H9 (cell line): ENCODE measurements around the gene SST. TPM values are rescaled to one million over a fixed set of nuclear protein-coding genes. Genes with fewer than 3 reads are reported as not detected.

Experiments
- DNase-seq: peaks from one replicate; pipeline ENCODE4 v3.0.0-alpha.2; 2017
- H2AFZ ChIP-seq: one replicate; pipeline ENCODE4 v1.6.1; 2013; ENCODE audit warnings: mild to moderate bottlenecking, low read length, control low read depth, moderate library complexity
- H2AK5ac ChIP-seq: 2 replicates; pipeline ENCODE4 v1.6.1; 2013; ENCODE audit warnings: low read length, control low read depth, mixed read lengths; ENCODE audit not compliant: insufficient read length
- H2BK120ac ChIP-seq: one replicate; pipeline ENCODE4 v1.6.1; 2013; ENCODE audit warnings: low read depth, mild to moderate bottlenecking, low read length, control low read depth, inconsistent platforms; ENCODE audit not compliant: poor library complexity, severe bottlenecking
- H2BK12ac ChIP-seq: 2 replicates; pipeline ENCODE4 v1.6.1; 2013; ENCODE audit warnings: low read length, control low read depth, mixed read lengths, low read depth; ENCODE audit not compliant: insufficient read length
- H2BK15ac ChIP-seq: 2 replicates; pipeline ENCODE4 v1.6.1; 2013; ENCODE audit warnings: low read depth, low read length, control low read depth
- H2BK20ac ChIP-seq: one replicate; pipeline ENCODE4 v1.6.1; 2013; ENCODE audit warnings: low read depth, mild to moderate bottlenecking, low read length, control low read depth, inconsistent platforms; ENCODE audit not compliant: poor library complexity, severe bottlenecking
- H2BK5ac ChIP-seq: 2 replicates; pipeline ENCODE4 v1.6.1; 2013; ENCODE audit warnings: low read length, control low read depth, mixed read lengths; ENCODE audit not compliant: insufficient read length
- H3K14ac ChIP-seq: 2 replicates; pipeline ENCODE4 v1.6.1; 2013; ENCODE audit warnings: low read length, control low read depth; ENCODE audit not compliant: insufficient read depth
- H3K18ac ChIP-seq: 2 replicates; pipeline ENCODE4 v1.6.1; 2013; ENCODE audit warnings: low read depth, mild to moderate bottlenecking, mixed read lengths, low read length, control low read depth; ENCODE audit not compliant: insufficient read length
- H3K23ac ChIP-seq: 2 replicates; pipeline ENCODE4 v1.6.1; 2013; ENCODE audit warnings: low read length, control low read depth, mixed read lengths, low read depth; ENCODE audit not compliant: insufficient read length
- H3K23me2 ChIP-seq: 2 replicates; pipeline ENCODE4 v1.6.1; 2013; ENCODE audit warnings: low read depth, mild to moderate bottlenecking, mixed read lengths, low read length, control low read depth; ENCODE audit not compliant: insufficient read length, poor library complexity, severe bottlenecking
- H3K27ac ChIP-seq: 2 replicates; pipeline ENCODE4 v1.5.1; 2013; ENCODE audit warnings: low read length, control low read depth, mixed read lengths, low read depth; ENCODE audit not compliant: insufficient read length
- H3K27me3 ChIP-seq: 2 replicates; pipeline ENCODE4 v1.6.1; 2013; ENCODE audit warnings: low read length, control low read depth, inconsistent platforms; ENCODE audit not compliant: insufficient read depth
- H3K4ac ChIP-seq: 2 replicates; pipeline ENCODE4 v1.6.1; 2013; ENCODE audit warnings: low read depth, mild to moderate bottlenecking, control low read depth, inconsistent platforms, low read length, moderate library complexity
- H3K4me1 ChIP-seq: 2 replicates; pipeline ENCODE4 v1.6.1; 2013; ENCODE audit warnings: low read length, control low read depth, inconsistent platforms; ENCODE audit not compliant: insufficient read depth
- H3K4me2 ChIP-seq: 2 replicates; pipeline ENCODE4 v1.6.1; 2013; ENCODE audit warnings: low read length, control low read depth, mixed read lengths; ENCODE audit not compliant: insufficient read length, insufficient read depth
- H3K56ac ChIP-seq: 2 replicates; pipeline ENCODE4 v1.6.1; 2013; ENCODE audit warnings: low read depth, mild to moderate bottlenecking, mixed read lengths, low read length, control low read depth; ENCODE audit not compliant: insufficient read length
- H3K79me1 ChIP-seq: 2 replicates; pipeline ENCODE4 v1.6.1; 2013; ENCODE audit warnings: low read depth, mild to moderate bottlenecking, moderate library complexity, low read length, control low read depth, inconsistent platforms; ENCODE audit not compliant: insufficient read depth, poor library complexity, severe bottlenecking
- H3K79me2 ChIP-seq: 2 replicates; pipeline ENCODE4 v1.6.1; 2013; ENCODE audit warnings: low read length, control low read depth, inconsistent platforms; ENCODE audit not compliant: insufficient read depth
- H3K9ac ChIP-seq: 2 replicates; pipeline ENCODE4 v1.6.1; 2013; ENCODE audit warnings: low read length, control low read depth, mixed read lengths; ENCODE audit not compliant: insufficient read length; ENCODE audit errors: extremely low read depth
- H3K9me3 ChIP-seq: one replicate; pipeline ENCODE4 v1.6.1; 2013; ENCODE audit warnings: low read depth, low read length, inconsistent platforms; ENCODE audit not compliant: control insufficient read depth
- H3T11ph ChIP-seq: one replicate; pipeline ENCODE4 v1.6.1; 2013; ENCODE audit warnings: mild to moderate bottlenecking, low read length, control low read depth, inconsistent platforms
- H4K20me1 ChIP-seq: one replicate; pipeline ENCODE4 v1.6.1; 2013; ENCODE audit not compliant: control insufficient read depth, insufficient read length, insufficient read depth
- H4K5ac ChIP-seq: 2 replicates; pipeline ENCODE4 v1.6.1; 2013; ENCODE audit warnings: low read depth, mild to moderate bottlenecking, mixed read lengths, low read length, control low read depth; ENCODE audit not compliant: insufficient read length
- H4K8ac ChIP-seq: replicated peaks from 2 replicates; pipeline ENCODE4 v1.6.1; 2013; ENCODE audit warnings: low read length, control low read depth, mixed read lengths, low read depth; ENCODE audit not compliant: insufficient read length
- H4K91ac ChIP-seq: 2 replicates; pipeline ENCODE4 v1.6.1; 2013; ENCODE audit warnings: low read depth, mild to moderate bottlenecking, moderate library complexity, mixed read lengths, low read length, control low read depth; ENCODE audit not compliant: insufficient read length
- H3K27ac Mint-ChIP-seq, 3 experiments: 2 replicates in 2 of 3; 3 replicates in 1 of 3; pipeline ENCODE4 v1.8.0; 2020 to 2021; ENCODE audit warnings: mixed read lengths in 3 of 3, mild to moderate bottlenecking in 1 of 3, moderate library complexity in 1 of 3
- H3K27me3 Mint-ChIP-seq: 2 replicates; pipeline ENCODE4 v1.8.0; 2021; ENCODE audit warnings: low read depth, mild to moderate bottlenecking, moderate library complexity, mixed read lengths
- H3K36me3 Mint-ChIP-seq, 3 experiments: 2 replicates in 2 of 3; 3 replicates in 1 of 3; pipeline ENCODE4 v1.8.0; 2020 to 2021; ENCODE audit warnings: low read depth in 3 of 3, mixed read lengths in 3 of 3; ENCODE audit not compliant: insufficient read depth in 1 of 3
- H3K4me1 Mint-ChIP-seq, 2 experiments: 2 replicates each; pipeline ENCODE4 v1.8.0; 2020; ENCODE audit warnings: mixed read lengths in 2 of 2
- H3K4me3 Mint-ChIP-seq, 2 experiments: 2 replicates in 1 of 2; 3 replicates in 1 of 2; pipeline ENCODE4 v1.8.0; 2020 to 2021; ENCODE audit warnings: mild to moderate bottlenecking in 2 of 2, mixed read lengths in 2 of 2, moderate library complexity in 1 of 2
- H3K9me3 Mint-ChIP-seq, 2 experiments: 2 replicates in 1 of 2; 3 replicates in 1 of 2; pipeline ENCODE4 v1.8.0; 2020; ENCODE audit warnings: mild to moderate bottlenecking in 2 of 2, mixed read lengths in 2 of 2, moderate library complexity in 1 of 2
- CTCF ChIP-seq: fragments of 200-600 bp; sonication (generic); conservative IDR thresholded peaks from 3 replicates; pipeline ENCODE4 v1.8.0; 2021; ENCODE audit warnings: antibody characterized with exemption, mild to moderate bottlenecking
- WGBS: extraction: QIAGEN DNeasy Blood & Tissue Kit; methylation state at CpG from one replicate; pipeline ENCODE4 v1.1.7; 2013; ENCODE audit warnings: missing lambda C conversion rate, low lambda C conversion rate, mixed read lengths; ENCODE audit not compliant: insufficient read length; ENCODE audit errors: extremely low coverage; 5-methylcytosine and 5-hydroxymethylcytosine counted together
- total RNA-seq: library from RNA; stranded (reverse); gene quantifications from 2 replicates; pipeline ENCODE4 v1.2.1, GENCODE V29; 2021

The SST gene
- total RNA-seq, 1 experiment from 2014 or later: not detected

- no peak overlapping the region for H3K4me2 ChIP-seq
- no peaks in the 10 kb centered on the region for H3K79me2 ChIP-seq
- no peak overlapping the region for H4K8ac ChIP-seq
- H4K5ac ChIP-seq: no peak overlapping the region
- no peak overlapping the region for H3K18ac ChIP-seq
- H3K27ac ChIP-seq: no peak overlapping the region
- no peaks in the 10 kb centered on the region for H3K9me3 ChIP-seq
- no peak overlapping the region for H2BK5ac ChIP-seq
- no peak overlapping the region for H4K91ac ChIP-seq
- no peaks in the 10 kb centered on the region for H3K4me1 Mint-ChIP-seq
- no peaks in the 10 kb centered on the region for H4K20me1 ChIP-seq
- no peaks in the 10 kb centered on the region for H3K27me3 ChIP-seq
- no peak overlapping the region for H3K27ac Mint-ChIP-seq
- H2AFZ ChIP-seq: no peak overlapping the region
- H3K79me1 ChIP-seq: no peaks in the 10 kb centered on the region
- no peak overlapping the region for H3K23ac ChIP-seq
- H3K23me2 ChIP-seq: no peaks in the 10 kb centered on the region
- 0 out of 7 replicates have a peak, but pooled peaks cover 0 to 4% (median 0%) of the 10 kb centered on the region in 3 experiments for H3K36me3 Mint-ChIP-seq
- H3T11ph ChIP-seq: no peak overlapping the region
- no peak for TF ChIP-seq CTCF
- H3K4me1 ChIP-seq: no peaks in the 10 kb centered on the region
- no peak overlapping the region for H3K4ac ChIP-seq
- H2BK12ac ChIP-seq: no peak overlapping the region
- H3K56ac ChIP-seq: no peak overlapping the region
- peaks cover 5 to 6% of the 10 kb centered on the region in 2 experiments; a peak in 2 of 5 replicates for H3K9me3 Mint-ChIP-seq
- no peak overlapping the region for H3K9ac ChIP-seq
- no peak overlapping the region for H2AK5ac ChIP-seq
- no peak overlapping the region for H2BK120ac ChIP-seq
- no peak overlapping the region for H2BK20ac ChIP-seq
- DNase-seq: no peak
- H3K4me3 Mint-ChIP-seq: no peak overlapping the region
- H3K14ac ChIP-seq: no peak overlapping the region
- H3K27me3 Mint-ChIP-seq: peaks cover 4% of the 10 kb centered on the region
- no CpG with 5 or more reads among the region's 2 CpGs for WGBS
- H2BK15ac ChIP-seq: no peak overlapping the region
These were observed 29.6 kb downstream of the SST start for GRCh38 chr3:187640569-187641059.
